Endothelial cell of umbilical vein (primary cell): ENCODE data around the gene ETV4.

Source experiments
- CTCF ChIP-seq, 2 donors: IDR thresholded peaks; 1 replicate in 1 of 2; 2 replicates in 1 of 2; pipeline ENCODE4 v1.5.1; 2011; ENCODE audit warnings: low read length in 2 of 2, mild to moderate bottlenecking in 2 of 2, moderate library complexity in 2 of 2, control low read depth in 1 of 2, inconsistent platforms in 1 of 2, low read depth in 1 of 2; ENCODE audit not compliant: insufficient read depth in 1 of 2; ENCODE audit errors: extremely low read depth in 1 of 2
- EZH2 ChIP-seq: IDR thresholded peaks from 2 replicates; pipeline ENCODE4 v1.6.1; 2012; ENCODE audit warnings: borderline replicate concordance, low read depth, mild to moderate bottlenecking, moderate library complexity, low read length, inconsistent platforms; ENCODE audit not compliant: severe bottlenecking
- FOS ChIP-seq: IDR thresholded peaks from 2 replicates; pipeline ENCODE4 v1.6.1; 2011; ENCODE audit warnings: mild to moderate bottlenecking, low read length, moderate library complexity, borderline replicate concordance; ENCODE audit not compliant: insufficient read depth
- JUN ChIP-seq: IDR thresholded peaks from 2 replicates; pipeline ENCODE4 v1.6.1; 2011; ENCODE audit warnings: borderline replicate concordance, low read depth; ENCODE audit not compliant: insufficient read length, insufficient read depth
- MAX ChIP-seq: IDR thresholded peaks from 2 replicates; pipeline ENCODE4 v1.6.1; 2011; ENCODE audit not compliant: insufficient read depth, insufficient read length
- POLR2A ChIP-seq: IDR thresholded peaks from 2 replicates; pipeline ENCODE4 v1.6.1; 2012; ENCODE audit warnings: low read depth, mild to moderate bottlenecking, control low read depth, low read length
- POLR2AphosphoS5 ChIP-seq: IDR thresholded peaks from 2 replicates; pipeline ENCODE4 v1.6.1; 2012; ENCODE audit warnings: low read depth, mild to moderate bottlenecking, control low read depth, low read length, moderate library complexity; ENCODE audit not compliant: insufficient read depth

- TF ChIP-seq CTCF (IDR thresholded peaks at IDR 0.05; ENCODE audit: extremely low read depth in 1 of 2, insufficient read depth in 1 of 2, low read depth in 1 of 2, low read length in 2 of 2) (no peak), JUN (no peak), POLR2A (no peak), MAX (no peak), EZH2 (no peak), FOS (no peak), POLR2AphosphoS5 (no peak)
These were observed 14.2 kb downstream of the ETV4 start for GRCh38 chr17:43531955-43532354.
